Upper lobe of right lung (tissue), 1 donor: ENCODE measurements around the gene ZNF280A. TPM values are rescaled to one million over a fixed set of nuclear protein-coding genes. Genes with fewer than 3 reads are reported as not detected.

Experiments used
- ATAC-seq: fragments of 200-7000 bp; cut with Tn5 transposase; one replicate; pipeline ENCODE4 v1.9.1; 2020; ENCODE audit warnings: mild to moderate bottlenecking, moderate library complexity
- DNase-seq: peaks from one replicate; pipeline ENCODE4 v3.0.0-alpha.2; 2020
- H3K27ac ChIP-seq: fragments of 200-600 bp; one replicate; pipeline ENCODE4 v1.8.0; 2022
- H3K27me3 ChIP-seq: fragments of 200-600 bp; one replicate; pipeline ENCODE4 v1.8.0; 2022; ENCODE audit warnings: mild to moderate bottlenecking
- H3K36me3 ChIP-seq: fragments of 200-600 bp; one replicate; pipeline ENCODE4 v1.8.0; 2022
- H3K4me1 ChIP-seq: fragments of 200-600 bp; one replicate; pipeline ENCODE4 v1.8.0; 2022
- H3K4me3 ChIP-seq: fragments of 200-600 bp; one replicate; pipeline ENCODE4 v1.8.0; 2022; ENCODE audit warnings: mild to moderate bottlenecking
- H3K9me3 ChIP-seq: fragments of 200-600 bp; one replicate; pipeline ENCODE4 v1.8.0; 2022
- CTCF ChIP-seq: fragments of 200-600 bp; IDR thresholded peaks from one replicate; pipeline ENCODE4 v1.8.0; 2022; ENCODE audit warnings: antibody characterized with exemption
- intact Hi-C: fragments of 100-400 bp; cut with DNase I; formaldehyde crosslinking; loops from one replicate; pipeline ENCODE4 v1.11.0; 2022
- total RNA-seq: library from RNA; stranded (reverse); fragmentation: NEBNext Ultra II Directional; extraction: Animal tissue kit (Norgen Biotek cat#: 25700); gene quantifications from one replicate; pipeline ENCODE4 v1.2.1, GENCODE V29; 2021
- donor health status: DM: no; HTN: yes; CAD: no; lungs with severe emphysema.

Gene ZNF280A
- total RNA-seq, 1 donor from 2014 or later, result not detected

GRCh38 chr22:22553141-22553540 is 33.1 kb upstream of the ZNF280A start:
- no peak for DNase-seq
- no peak for TF ChIP-seq CTCF
- Histone ChIP-seq H3K9me3 (no peaks in the 10 kb centered on the region), H3K4me3 (no peak overlapping the region), H3K27me3 (no peaks in the 10 kb centered on the region), H3K27ac (no peak overlapping the region), H3K4me1 (no peaks in the 10 kb centered on the region), H3K36me3 (no peaks in the 10 kb centered on the region)
- intact Hi-C loops, result no loop called here
- ATAC-seq, result no peak

- Histone ChIP-seq H3K4me3 (no peak overlapping the region), H3K27me3 (no peaks in the 10 kb centered on the region), H3K9me3 (no peaks in the 10 kb centered on the region), H3K27ac (no peak overlapping the region), H3K4me1 (no peaks in the 10 kb centered on the region), H3K36me3 (no peaks in the 10 kb centered on the region)
- DNase-seq (no peak), ATAC-seq (no peak)
- intact Hi-C loops, result no loop called here
- TF ChIP-seq CTCF, result no peak
These were observed 32.6 kb upstream of the ZNF280A start for GRCh38 chr22:22552630-22553029.

GRCh38 chr22:22550789-22551434 is 30.8 kb upstream of the ZNF280A start:
- no peaks in the 10 kb centered on the region for H3K27me3 ChIP-seq
- H3K4me3 ChIP-seq, result no peak overlapping the region
- H3K9me3 ChIP-seq, result no peaks in the 10 kb centered on the region
- TF ChIP-seq CTCF, result no peak
- H3K4me1 ChIP-seq, result no peaks in the 10 kb centered on the region
- H3K27ac ChIP-seq, result no peak overlapping the region
- no peak for DNase-seq
- no peaks in the 10 kb centered on the region for H3K36me3 ChIP-seq
- no peak for ATAC-seq
- intact Hi-C loops, result no loop called here

- Histone ChIP-seq H3K4me1 (no peaks in the 10 kb centered on the region), H3K27me3 (no peaks in the 10 kb centered on the region), H3K9me3 (no peaks in the 10 kb centered on the region), H3K4me3 (no peak overlapping the region), H3K27ac (no peak overlapping the region), H3K36me3 (no peaks in the 10 kb centered on the region)
- intact Hi-C loops, result no loop called here
- ATAC-seq (no peak), DNase-seq (no peak)
- TF ChIP-seq CTCF, result no peak
These were observed 28.8 kb upstream of the ZNF280A start for GRCh38 chr22:22548910-22549309.

- no peak for ATAC-seq
- no peaks in the 10 kb centered on the region for H3K27me3 ChIP-seq
These were observed 28.2 kb upstream of the ZNF280A start for GRCh38 chr22:22548317-22548716.

More at GRCh38 chr22:22548317-22548716, 28.2 kb upstream of the ZNF280A start:
- H3K4me1 ChIP-seq, result no peaks in the 10 kb centered on the region
- no peaks in the 10 kb centered on the region for H3K36me3 ChIP-seq
- no peak for TF ChIP-seq CTCF
- intact Hi-C loops, result no loop called here
- DNase-seq, result no peak
- no peak overlapping the region for H3K27ac ChIP-seq
- no peaks in the 10 kb centered on the region for H3K9me3 ChIP-seq
- H3K4me3 ChIP-seq, result no peak overlapping the region
